ENCODE measurements around the gene VAT1. TPM values are rescaled to one million over a fixed set of nuclear protein-coding genes. Genes with fewer than 3 reads are reported as not detected.
A peak's percentile ranks its signal among the peaks of the same experiment; 100 is the strongest.

Gene VAT1
- total and polyA plus RNA-seq, 12 donors: 48.5 to 99.2 (median 66.0) TPM

GRCh38 chr17:43014020-43014648 is 8.1 kb downstream of the VAT1 start:
- intact Hi-C loops (cut with DNase I): no loop called here
- no peaks in the 10 kb centered on the region for H3K27me3 ChIP-seq
- TF ChIP-seq CTCF (IDR thresholded peaks at IDR 0.05): no peak
- ATAC-seq: peak in 4 of 8 donors; percentile 10 to 43 (median 18)
- H3K27ac ChIP-seq: peak overlapping the region in 9 of 10 donors; percentile 41 to 85 (median 79)
- DNase-seq: peak in 1 of 2 donors; percentile 32
- H3K4me1 ChIP-seq: peaks cover 22 to 91% (median 72%) of the 10 kb centered on the region in 9 donors
- H3K4me3 ChIP-seq: no peak overlapping the region
- H3K36me3 ChIP-seq: peaks cover 0 to 79% (median 4%) of the 10 kb centered on the region in 9 donors
- H3K9me3 ChIP-seq: no peaks in the 10 kb centered on the region
- WGBS, 2 donors: 50 to 54% methylated on average over 12 of the region's 12 CpGs

DNA sequence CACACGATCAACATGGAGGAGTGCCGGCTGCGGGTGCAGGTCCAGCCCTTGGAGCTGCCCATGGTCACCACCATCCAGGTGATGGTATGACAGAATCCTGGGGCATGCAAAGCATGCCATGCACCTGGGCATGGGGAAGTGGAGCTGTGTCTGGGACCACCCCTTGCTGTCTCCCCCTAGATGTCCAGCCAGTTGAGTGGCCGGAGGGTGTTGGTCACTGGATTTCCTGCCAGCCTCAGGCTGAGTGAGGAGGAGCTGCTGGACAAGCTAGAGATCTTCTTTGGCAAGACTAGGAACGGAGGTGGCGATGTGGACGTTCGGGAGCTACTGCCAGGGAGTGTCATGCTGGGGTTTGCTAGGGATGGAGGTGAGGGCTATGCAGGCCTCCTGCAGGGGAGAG is 8.9 kb downstream of the VAT1 start:
- WGBS, 2 donors: 80 to 85% methylated on average over 8 of the region's 8 CpGs
- DNase-seq (no peak), ATAC-seq (peak in 1 of 8 donors; percentile 12)
- no peak overlapping the region for H3K4me3 ChIP-seq
- no peak for TF ChIP-seq CTCF (IDR thresholded peaks at IDR 0.05)
- intact Hi-C loops (cut with DNase I): no loop called here
- no peaks in the 10 kb centered on the region for H3K27me3 ChIP-seq
- peaks cover 22 to 91% (median 72%) of the 10 kb centered on the region in 9 donors for H3K4me1 ChIP-seq
- peak overlapping the region in 6 of 10 donors; percentile 5 to 82 (median 60) for H3K27ac ChIP-seq
- peaks cover 0 to 78% (median 4%) of the 10 kb centered on the region in 9 donors for H3K36me3 ChIP-seq
- no peaks in the 10 kb centered on the region for H3K9me3 ChIP-seq

DNA sequence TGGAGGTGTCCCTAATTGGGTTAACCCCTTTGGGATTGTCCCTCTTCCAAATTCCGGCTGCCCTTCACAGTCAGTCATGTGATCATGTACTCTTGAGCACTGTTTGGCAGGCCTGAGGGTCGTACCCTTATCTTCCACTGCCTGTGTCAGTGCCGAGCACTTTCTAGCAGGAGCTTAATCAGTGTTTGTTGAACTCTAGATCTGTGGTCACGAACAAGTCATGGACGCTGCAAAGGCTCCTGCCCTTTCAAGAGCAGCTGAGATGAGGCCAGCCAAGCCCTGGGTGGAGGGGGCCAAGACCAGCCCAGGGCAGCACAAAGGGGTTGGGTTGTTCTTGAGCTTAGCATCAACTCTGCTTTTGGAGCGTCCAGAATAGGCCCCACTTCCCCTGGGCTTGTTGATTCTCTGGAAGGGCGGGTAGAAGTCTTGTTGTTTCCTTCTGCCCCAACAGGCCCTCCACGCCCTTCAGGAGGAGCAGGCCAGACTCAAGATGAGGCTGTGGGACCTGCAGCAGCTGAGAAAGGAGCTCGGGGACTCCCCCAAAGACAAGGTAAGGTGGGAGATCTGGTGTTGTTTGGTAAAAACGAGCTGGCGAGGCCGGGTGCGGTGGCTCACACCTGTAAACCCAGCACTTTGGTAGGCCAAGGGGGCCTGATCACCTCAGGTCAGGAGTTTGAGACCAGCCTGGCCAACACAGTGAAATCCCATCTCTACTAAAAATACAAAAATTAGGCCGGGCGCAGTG is 10.3 kb downstream of the VAT1 start:
- peak overlapping the region in 7 of 10 donors; percentile 38 to 59 (median 47) for H3K27ac ChIP-seq
- H3K4me3 ChIP-seq: no peak overlapping the region
- H3K27me3 ChIP-seq: no peaks in the 10 kb centered on the region
- intact Hi-C loops (cut with DNase I): no loop called here
- no peak for TF ChIP-seq CTCF (IDR thresholded peaks at IDR 0.05)
- H3K9me3 ChIP-seq: no peaks in the 10 kb centered on the region
- DNase-seq (no peak), ATAC-seq (peak in 2 of 8 donors; percentile 21 to 45)
- 71% methylated on average over 15 of the region's 15 CpGs for WGBS, 2 donors
- peaks cover 22 to 97% (median 80%) of the 10 kb centered on the region in 9 donors for H3K4me1 ChIP-seq
- peaks cover 0 to 64% (median 4%) of the 10 kb centered on the region in 9 donors for H3K36me3 ChIP-seq

DNA sequence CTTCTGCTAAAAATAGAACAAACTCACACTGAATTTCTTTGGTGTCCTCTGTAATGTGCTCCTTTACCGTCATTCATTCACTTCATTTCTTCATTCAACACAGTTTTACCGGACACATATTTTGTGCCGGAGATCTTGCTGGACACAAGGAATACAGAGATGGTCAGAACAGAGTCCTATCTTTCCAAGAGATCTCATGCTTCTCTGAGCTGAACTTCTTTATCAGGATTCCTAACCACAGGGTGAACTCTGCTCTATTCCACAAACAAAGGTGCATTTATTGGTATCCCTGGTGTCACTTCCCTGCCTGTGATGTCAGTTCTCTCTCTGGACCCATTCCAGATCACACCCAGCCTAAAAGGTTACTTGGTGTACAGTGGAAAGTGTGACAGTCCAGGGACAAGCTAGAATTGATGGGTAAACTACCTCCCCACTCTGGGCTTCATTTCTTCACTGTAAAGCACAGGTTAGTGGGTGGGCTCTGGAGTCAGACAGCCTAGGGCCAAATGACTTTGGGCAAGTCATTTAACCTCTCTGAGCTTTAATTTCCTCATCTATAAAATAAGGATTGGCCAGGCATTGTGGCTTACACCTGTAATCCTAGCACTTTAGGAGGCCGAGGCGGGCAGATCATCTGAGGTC is 11.4 kb downstream of the VAT1 start:
- Histone ChIP-seq H3K27ac (peak overlapping the region in 6 of 10 donors; percentile 7 to 59 (median 46)), H3K36me3 (peaks cover 0 to 54% (median 3%) of the 10 kb centered on the region in 9 donors), H3K27me3 (no peaks in the 10 kb centered on the region), H3K4me1 (peaks cover 13 to 93% (median 78%) of the 10 kb centered on the region in 9 donors), H3K9me3 (no peaks in the 10 kb centered on the region), H3K4me3 (no peak overlapping the region)
- intact Hi-C loops (cut with DNase I): no loop called here
- DNase-seq: no peak
- no peak for TF ChIP-seq CTCF (IDR thresholded peaks at IDR 0.05)
- no peak for ATAC-seq
- 87 to 93% methylated on average over 5 of the region's 5 CpGs for WGBS, 2 donors
